SK-N-SH treated with all-trans-retinoic acid at 6 μM for 48 hours (cell line): ENCODE measurements around the gene GPR183.

ENCODE experiments used
- ARNTL ChIP-seq: fragments of 450-650 bp; formaldehyde crosslinking; IDR thresholded peaks from 2 replicates; pipeline ENCODE4 v1.5.0; 2020; ENCODE audit warnings: low read depth, mild to moderate bottlenecking, moderate library complexity, borderline replicate concordance
- OSR1 ChIP-seq: fragments of 250-450 bp; sonication (Bioruptor Pico); IDR thresholded peaks from 2 replicates; pipeline ENCODE4 v1.8.0; 2022; ENCODE audit warnings: moderate library complexity, mild to moderate bottlenecking, inconsistent platforms
- RARB ChIP-seq: fragments of 250-450 bp; sonication (Bioruptor Pico); IDR thresholded peaks from 2 replicates; pipeline ENCODE4 v1.8.0; 2021; ENCODE audit warnings: mild to moderate bottlenecking, moderate library complexity
- ZFP30 ChIP-seq: fragments of 450-650 bp; formaldehyde crosslinking; IDR thresholded peaks from 2 replicates; pipeline ENCODE4 v1.5.0; 2022; ENCODE audit warnings: mild to moderate bottlenecking, moderate library complexity

DNA sequence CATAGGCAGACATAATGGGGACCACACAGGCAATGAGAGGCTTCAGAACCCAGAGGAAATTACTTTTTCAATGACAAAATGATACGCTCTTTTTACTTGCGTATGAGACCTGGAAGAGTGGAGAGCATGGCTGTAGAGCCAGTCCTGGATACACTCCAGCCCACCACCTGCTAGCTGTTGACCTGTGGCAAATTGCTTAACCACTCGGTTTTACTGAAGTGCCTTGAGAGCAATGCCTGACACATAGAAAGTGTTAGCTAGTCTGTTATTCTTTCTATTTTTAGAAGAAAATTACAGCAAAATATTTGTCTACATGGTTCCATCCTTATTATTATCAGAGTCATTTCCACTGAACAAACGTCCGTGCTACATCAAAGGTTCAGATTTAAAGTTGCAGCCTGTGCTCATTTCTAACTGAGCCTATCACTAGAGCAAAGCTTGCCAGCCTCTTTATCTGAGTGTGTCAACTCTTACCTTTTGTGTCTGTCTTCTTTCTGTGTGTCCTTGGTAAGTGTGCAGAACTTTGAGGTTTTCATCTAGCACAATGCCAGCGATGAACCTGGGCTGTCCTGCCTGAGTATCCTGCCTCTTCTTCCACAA is 9.6 kb upstream of the GPR183 start:
- TF ChIP-seq OSR1 (CRISPR knock-in tag) (no peak), RARB (no peak), ARNTL (CRISPR knock-in tag) (no peak), ZFP30 (CRISPR knock-in tag) (no peak)
